Measurements from ENCODE around the gene CLEC4M.
"Not testable (repeated sequence)": the region's sequence is repeated elsewhere in the genome, so short reads cannot be mapped to it uniquely, and the experiment has no call there.

Gene CLEC4M

GRCh38 chr19:7775761-7776160 is 12.7 kb downstream of the CLEC4M start:
- DNase-seq (ENCODE audit: low read depth): no peak

GRCh38 chr19:7778081-7778480 is 15.0 kb downstream of the CLEC4M start:
- DNase-seq (ENCODE audit: low read depth): no peak

DNA sequence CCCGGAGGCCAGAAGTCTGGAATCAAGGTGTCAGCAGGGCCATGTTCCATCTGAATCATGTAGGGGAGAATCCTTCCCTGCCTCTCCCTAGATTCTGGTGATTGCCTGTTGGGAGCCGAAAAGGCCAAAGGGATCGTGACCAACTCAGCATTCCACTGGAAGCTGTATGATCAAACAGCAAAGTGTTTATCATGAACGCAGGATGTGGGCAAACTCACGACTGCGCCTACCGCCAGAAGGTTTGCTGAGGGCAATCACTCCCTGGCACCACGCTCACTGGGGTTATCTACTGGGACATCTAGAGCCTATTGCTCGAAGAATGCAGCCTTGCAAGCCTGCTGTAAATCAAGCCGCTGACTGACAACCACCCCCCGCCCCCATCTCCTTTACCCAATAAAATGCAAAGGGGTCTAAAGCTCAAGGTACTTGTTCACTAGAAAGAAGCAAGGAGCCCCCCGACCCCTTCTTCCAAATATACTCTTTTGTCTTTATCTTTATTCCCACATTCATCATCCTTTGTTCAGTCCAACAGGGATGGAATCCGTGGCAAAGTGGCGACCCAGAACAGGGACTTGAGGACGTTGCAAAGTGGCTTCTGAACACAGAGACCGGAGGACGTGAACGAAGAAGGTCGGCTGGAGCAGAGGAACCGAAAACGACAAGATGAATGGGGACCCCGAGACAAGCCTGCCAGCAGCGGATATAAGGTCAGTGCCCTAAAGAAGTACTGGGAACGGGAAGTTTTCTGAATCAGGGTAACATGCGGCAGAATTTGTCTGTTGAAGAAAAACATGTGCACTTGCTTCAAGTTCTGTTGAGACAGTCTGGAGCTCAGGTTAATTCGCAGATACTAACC is 16.8 kb downstream of the CLEC4M start:
- no peak for DNase-seq (ENCODE audit: low read depth)

- no peak for DNase-seq (ENCODE audit: low read depth)
These were observed 18.1 kb downstream of the CLEC4M start for GRCh38 chr19:7781157-7781556.

- DNase-seq (ENCODE audit: low read depth): no peak
These were observed 21.0 kb downstream of the CLEC4M start for GRCh38 chr19:7783991-7784423.

- no peak for DNase-seq (ENCODE audit: low read depth)
These were observed 21.8 kb downstream of the CLEC4M start for GRCh38 chr19:7784856-7785255.

GRCh38 chr19:7787141-7787540 is 24.1 kb downstream of the CLEC4M start:
- no peak for DNase-seq (ENCODE audit: low read depth)

DNA sequence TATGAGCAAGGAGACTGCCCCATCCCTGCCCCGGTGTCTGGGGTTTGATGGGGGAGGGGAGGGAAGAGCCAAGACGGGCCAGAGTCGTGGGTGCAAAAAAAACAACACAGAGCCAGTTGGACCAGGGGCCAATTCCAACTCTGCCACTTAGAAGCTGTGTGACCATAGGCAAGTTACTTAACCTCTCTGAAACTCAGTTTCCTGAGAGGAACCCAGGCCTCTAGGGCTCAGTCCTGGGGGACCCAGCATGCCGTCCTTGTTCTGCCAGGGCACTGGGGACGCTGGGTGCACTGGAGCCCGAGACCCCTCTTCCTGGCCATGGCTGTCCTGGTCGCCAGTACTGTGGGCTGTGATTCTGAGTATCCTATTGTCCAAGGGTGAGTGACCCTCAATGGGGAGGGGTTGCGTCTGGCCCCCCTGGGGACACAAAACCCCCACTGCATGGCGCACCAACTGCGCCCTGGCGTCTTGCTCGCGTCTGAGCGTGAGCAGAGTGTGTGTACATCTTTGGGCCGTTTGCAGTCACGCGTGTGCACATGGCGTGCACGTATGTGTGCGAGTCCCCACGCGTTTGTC is 24.6 kb downstream of the CLEC4M start:
- DNase-seq (ENCODE audit: low read depth): no peak

- no peak for DNase-seq (ENCODE audit: low read depth)
These were observed 25.3 kb downstream of the CLEC4M start for GRCh38 chr19:7788178-7788932.

DNA sequence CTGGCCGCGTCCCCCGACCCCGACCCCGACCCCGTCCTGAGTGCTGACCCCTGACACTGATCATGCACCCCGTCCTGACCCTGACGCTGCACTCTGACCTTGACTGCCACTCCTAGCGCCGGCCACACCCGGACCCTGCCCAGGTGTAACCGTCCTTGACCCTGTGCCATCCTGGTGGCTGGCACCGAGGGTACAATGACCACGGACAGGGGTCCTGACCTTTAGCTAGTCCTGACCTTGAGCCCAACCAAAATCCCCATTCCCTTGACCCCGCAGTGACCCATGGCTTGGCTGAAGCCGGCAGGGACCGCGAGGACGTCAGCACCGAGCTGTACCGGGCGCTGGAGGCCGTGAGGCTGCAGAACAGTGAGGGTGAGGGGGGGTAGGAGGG is 25.9 kb downstream of the CLEC4M start:
- DNase-seq (ENCODE audit: low read depth): no peak

- no peak for DNase-seq (ENCODE audit: low read depth)
These were observed 26.4 kb downstream of the CLEC4M start for GRCh38 chr19:7789447-7789846.

DNA sequence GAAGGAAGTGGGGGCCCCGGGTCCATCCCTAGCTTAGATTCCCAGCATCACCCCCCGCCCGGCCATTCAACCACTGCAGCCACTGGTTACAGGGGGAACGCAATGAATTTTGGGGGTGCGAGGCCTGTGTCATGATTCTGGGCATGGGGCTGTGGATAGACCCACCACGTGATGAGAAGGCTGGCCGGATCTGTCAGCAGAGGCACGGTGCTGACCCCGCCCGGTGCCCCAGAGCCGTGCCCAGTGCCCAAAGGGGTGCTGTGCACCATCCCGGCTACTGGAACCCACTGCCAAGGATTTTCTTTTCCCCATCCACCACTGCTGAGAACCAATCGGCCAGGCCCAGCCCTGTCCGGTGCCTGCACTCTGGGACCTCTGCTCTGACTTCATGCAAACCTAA is 27.4 kb downstream of the CLEC4M start:
- no peak for DNase-seq (ENCODE audit: low read depth)

GRCh38 chr19:7792281-7792680 is 29.2 kb downstream of the CLEC4M start:
- DNase-seq (ENCODE audit: low read depth): no peak

- DNase-seq (ENCODE audit: low read depth): not testable (repeated sequence)
These were observed 29.7 kb downstream of the CLEC4M start for GRCh38 chr19:7792701-7793100.

DNA sequence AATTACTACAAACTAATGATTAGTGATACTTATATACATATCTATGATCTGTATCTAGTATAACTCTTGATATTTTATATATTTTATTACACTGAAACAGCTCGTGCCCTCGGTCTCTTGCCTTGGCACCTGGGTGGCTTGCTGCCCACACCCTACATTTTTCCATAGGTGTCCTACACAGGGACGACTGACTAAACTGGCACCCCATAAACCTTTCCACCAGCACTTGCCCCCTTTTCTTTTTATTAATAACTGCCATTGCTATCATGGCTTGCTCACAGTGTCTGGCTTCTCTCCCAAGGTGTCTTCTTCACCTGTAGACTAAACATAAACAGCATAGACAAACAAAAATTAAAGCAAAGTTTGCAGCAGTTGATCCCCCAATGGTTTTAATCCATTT is 30.4 kb downstream of the CLEC4M start:
- DNase-seq (ENCODE audit: low read depth): no peak

DNA sequence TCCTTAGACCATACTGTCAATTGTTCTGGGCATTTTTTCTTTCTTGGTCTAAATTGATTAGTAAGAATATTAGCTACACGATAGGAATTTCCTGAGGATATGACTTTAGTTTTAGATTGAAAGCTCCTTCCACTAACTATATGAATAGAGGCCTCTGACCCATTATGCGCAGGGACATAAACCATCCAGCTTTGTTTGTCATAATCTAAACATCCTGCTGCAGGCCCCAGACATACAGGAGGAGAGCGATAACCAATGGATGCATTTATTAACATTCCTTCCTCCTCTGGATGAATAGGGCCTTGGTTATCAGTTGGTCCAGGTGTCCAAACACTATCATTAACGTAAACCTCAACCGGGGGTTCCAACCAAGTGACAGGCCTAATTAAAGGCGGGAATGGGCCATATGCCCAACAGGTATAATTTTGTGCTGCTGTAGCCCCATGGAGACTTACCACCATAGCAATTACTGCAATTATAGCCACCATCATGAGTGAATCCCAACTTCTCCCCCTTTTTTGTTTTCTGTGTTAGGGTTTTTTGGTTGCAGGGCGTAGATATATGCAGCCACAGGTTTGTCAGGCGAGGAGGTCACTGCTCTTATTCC is 32.6 kb downstream of the CLEC4M start:
- DNase-seq (ENCODE audit: low read depth): no peak

DNA sequence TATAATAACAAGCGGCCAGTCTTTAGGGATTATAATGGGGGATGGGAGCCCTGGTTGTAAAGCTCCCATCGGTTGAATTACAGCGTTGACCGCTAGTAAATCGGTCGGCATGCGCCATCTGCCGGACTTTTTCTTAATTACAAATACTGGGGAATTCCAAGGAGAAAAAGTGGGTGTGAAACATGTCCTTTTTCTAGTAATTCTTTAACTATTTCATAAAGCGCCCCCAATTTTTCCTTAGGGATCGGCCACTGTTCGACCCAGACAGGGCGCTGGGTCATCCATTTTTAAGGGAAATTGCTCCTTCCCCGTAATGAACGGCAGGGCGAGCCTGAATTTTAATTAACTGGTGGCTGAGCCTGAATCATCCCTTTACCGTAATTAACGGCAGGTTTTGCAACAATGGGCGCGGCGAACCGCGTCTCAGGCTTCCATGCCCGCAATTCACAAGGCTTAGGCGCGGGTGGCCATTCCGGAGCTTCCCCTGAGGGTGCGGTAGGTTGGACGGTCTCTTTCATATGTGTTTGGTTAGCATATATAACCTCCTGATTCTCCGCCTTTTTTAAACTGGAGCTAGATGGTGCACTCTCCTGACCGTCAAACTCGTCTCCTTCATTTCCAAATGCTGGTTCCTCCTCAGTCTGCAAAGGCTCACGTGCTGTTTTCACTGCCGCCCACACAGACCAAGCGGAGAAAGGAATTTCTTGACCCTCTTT is 36.8 kb downstream of the CLEC4M start:
- peak; percentile 30 for DNase-seq (ENCODE audit: low read depth)

DNA sequence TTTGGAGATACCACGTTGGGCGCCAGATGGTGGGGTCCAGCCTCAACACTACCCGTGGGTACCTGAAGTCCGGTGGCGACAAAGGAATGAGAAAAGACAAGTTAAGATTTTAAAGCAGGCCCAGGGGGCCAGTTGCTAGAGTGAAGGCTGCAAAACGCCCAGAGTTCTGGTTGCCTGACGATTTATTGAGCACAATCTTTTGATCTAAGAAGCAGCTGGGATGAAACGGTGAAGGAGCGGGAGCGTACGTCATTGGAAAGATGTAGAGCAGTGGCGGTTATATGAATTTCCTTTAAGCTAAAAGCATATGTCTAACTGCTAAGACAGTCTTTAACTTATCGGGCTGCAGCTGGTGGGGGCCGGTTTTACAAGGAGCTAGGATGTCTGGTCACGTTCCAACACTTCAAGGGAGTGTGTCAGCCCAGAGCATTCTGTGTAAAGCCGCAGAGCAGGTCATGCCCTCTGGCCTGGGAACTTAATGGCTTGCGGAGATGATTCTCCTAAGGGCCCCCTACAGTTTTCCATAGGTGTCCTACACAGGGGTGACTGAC is 38.1 kb downstream of the CLEC4M start:
- no peak for DNase-seq (ENCODE audit: low read depth)

DNA sequence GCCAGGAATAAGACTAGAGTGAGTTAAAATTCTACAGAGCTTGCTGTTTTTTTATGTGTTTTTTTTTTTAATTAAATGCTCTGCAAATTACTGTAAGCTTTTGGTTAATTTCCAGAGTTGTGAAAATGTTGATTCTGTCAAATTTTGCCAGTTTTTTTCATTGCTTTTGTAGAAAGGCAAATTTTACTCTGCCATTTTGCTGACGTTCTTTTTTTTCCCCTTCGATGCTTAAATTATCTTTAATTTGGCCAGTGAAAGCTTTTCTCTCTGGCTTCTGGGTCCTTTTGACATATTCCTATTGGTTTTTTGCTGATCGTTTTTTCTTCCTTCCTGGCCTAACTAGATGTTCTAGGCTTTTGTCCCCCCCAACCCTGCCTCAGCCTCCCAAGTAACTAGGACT is 43.2 kb downstream of the CLEC4M start:
- DNase-seq (ENCODE audit: low read depth): no peak

DNA sequence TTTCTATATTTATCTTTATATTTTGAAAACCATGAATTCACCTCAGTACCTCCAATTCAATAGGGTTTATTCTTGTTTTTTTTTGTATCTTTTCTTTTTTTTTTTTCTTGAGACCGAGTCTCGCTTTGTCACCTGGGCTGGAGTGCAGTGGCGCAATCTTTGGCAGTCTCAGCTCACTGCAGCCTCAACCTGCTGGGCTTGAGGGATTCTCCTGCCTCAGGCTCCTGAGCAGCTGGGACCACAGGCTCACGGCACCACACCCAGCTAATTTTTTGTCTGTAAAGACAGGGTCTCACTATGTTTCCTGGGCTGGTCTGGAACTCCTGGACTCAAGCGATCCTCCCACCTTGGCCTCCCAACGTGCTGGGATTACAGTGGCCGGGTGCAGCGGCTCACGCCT is 43.8 kb downstream of the CLEC4M start:
- DNase-seq (ENCODE audit: low read depth): no peak

GRCh38 chr19:7808108-7808507 is 45.1 kb downstream of the CLEC4M start:
- no peak for DNase-seq (ENCODE audit: low read depth)

GRCh38 chr19:7811989-7812388 is 48.9 kb downstream of the CLEC4M start:
- DNase-seq (ENCODE audit: low read depth): no peak
